Muscle of leg (tissue), 11 donors: ENCODE data around the gene FOXP4. TPM values are rescaled to one million over a fixed set of nuclear protein-coding genes. Genes with fewer than 3 reads are reported as not detected.

Source experiments
- DNase-seq: peaks from one replicate; pipeline ENCODE4 v3.0.0; 2013
- H3K27ac ChIP-seq: one replicate; pipeline ENCODE4 v1.5.1; 2013; ENCODE audit warnings: mild to moderate bottlenecking, low read length, control low read depth
- H3K27me3 ChIP-seq: one replicate; pipeline ENCODE4 v1.6.1; 2013; ENCODE audit warnings: low read length; ENCODE audit not compliant: control insufficient read depth, insufficient read depth
- H3K36me3 ChIP-seq: one replicate; pipeline ENCODE4 v1.6.1; 2013; ENCODE audit warnings: low read length; ENCODE audit not compliant: control insufficient read depth, insufficient read depth
- H3K4me1 ChIP-seq: one replicate; pipeline ENCODE4 v1.6.1; 2013; ENCODE audit warnings: low read length; ENCODE audit not compliant: control insufficient read depth, insufficient read depth
- H3K4me3 ChIP-seq: one replicate; pipeline ENCODE4 v1.5.1; 2013; ENCODE audit warnings: low read length, control low read depth
- H3K9me3 ChIP-seq: replicated peaks from 2 replicates; pipeline ENCODE4 v1.6.1; 2013; ENCODE audit warnings: low read depth, low read length; ENCODE audit not compliant: control insufficient read depth
- WGBS: methylation state at CpG from one replicate; pipeline ENCODE4 v1.1.5; 2013; ENCODE audit warnings: missing lambda C conversion rate; ENCODE audit not compliant: insufficient coverage; 5-methylcytosine and 5-hydroxymethylcytosine counted together
- polyA plus RNA-seq, 8 donors: library from polyadenylated mRNA; unstranded; fragments of 120-200 nt; gene quantifications; one replicate each; pipeline versions ENCODE4 v1.2.1 to v1.2.3, GENCODE V29; 2013; ENCODE audit warnings: inconsistent platforms in 1 of 8, low replicate concordance in 1 of 8; ENCODE audit not compliant: insufficient read length in 8 of 8, insufficient read depth in 1 of 8
- total RNA-seq: library from RNA; stranded (reverse); fragments of 120-200 nt; gene quantifications from one replicate; pipeline ENCODE4 v1.2.4, GENCODE V29; 2013

Gene FOXP4
- total and polyA plus RNA-seq, 9 donors: 3.0 to 25.7 (median 14.3) TPM

DNA sequence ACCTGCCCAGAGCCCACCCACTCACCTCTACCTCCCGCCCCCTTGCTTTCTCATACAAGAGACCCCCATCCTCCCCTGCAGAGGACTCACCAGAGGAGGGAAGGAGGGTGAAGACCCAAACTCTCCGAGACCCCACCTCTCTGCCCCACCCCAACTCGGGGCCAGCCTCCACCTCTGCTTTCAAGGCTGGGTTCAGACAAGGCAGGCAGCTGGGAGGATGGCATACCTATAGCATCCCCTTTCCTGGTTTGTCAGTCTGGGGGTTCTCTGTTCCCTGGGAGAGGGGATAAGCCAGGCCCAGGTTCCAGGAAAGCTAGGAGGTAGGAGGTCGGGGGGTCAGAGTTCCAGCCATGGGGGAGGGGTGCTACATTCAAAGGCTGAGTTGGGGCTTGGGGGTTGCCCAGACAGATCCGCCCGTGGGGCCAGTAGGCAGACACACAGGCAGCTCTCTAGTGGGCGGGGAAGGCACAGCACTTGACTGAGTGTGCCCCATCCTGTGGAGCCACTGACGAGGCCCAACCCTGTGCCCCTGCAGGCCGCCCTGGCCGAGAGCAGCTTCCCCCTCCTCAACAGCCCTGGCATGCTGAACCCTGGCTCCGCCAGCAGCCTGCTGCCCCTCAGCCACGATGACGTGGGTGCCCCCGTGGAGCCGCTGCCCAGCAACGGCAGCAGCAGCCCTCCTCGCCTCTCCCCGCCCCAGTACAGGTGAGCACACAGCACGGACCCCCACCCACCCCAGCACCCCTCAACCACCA is 51.2 kb downstream of the FOXP4 start:
- H3K27me3 ChIP-seq: no peaks in the 10 kb centered on the region
- peaks cover 43% of the 10 kb centered on the region for H3K36me3 ChIP-seq
- no peak overlapping the region for H3K4me3 ChIP-seq
- no peak overlapping the region for H3K27ac ChIP-seq
- 84% methylated on average over 12 of the region's 19 CpGs for WGBS
- DNase-seq: no peak
- H3K9me3 ChIP-seq: no peaks in the 10 kb centered on the region
- H3K4me1 ChIP-seq: no peaks in the 10 kb centered on the region

DNA sequence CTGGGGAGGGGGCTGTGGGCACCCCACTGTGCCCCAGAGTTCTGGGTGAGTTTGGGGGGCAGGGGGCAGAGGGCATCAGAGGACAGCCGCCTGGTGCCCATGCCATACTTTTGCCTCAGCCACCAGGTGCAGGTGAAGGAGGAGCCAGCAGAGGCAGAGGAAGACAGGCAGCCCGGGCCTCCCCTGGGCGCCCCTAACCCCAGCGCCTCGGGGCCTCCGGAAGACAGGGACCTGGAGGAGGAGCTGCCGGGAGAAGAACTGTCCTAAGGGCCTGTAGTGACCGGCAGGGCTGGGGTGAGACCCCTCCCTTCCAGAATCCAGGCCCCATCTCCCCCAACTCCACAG is 52.5 kb downstream of the FOXP4 start:
- WGBS: 81% methylated on average over 2 of the region's 8 CpGs
- H3K4me3 ChIP-seq: no peak overlapping the region
- H3K36me3 ChIP-seq: peaks cover 38% of the 10 kb centered on the region
- H3K4me1 ChIP-seq: peaks cover 7% of the 10 kb centered on the region
- no peak overlapping the region for H3K27ac ChIP-seq
- DNase-seq: no peak
- H3K27me3 ChIP-seq: no peaks in the 10 kb centered on the region
- no peaks in the 10 kb centered on the region for H3K9me3 ChIP-seq

DNA sequence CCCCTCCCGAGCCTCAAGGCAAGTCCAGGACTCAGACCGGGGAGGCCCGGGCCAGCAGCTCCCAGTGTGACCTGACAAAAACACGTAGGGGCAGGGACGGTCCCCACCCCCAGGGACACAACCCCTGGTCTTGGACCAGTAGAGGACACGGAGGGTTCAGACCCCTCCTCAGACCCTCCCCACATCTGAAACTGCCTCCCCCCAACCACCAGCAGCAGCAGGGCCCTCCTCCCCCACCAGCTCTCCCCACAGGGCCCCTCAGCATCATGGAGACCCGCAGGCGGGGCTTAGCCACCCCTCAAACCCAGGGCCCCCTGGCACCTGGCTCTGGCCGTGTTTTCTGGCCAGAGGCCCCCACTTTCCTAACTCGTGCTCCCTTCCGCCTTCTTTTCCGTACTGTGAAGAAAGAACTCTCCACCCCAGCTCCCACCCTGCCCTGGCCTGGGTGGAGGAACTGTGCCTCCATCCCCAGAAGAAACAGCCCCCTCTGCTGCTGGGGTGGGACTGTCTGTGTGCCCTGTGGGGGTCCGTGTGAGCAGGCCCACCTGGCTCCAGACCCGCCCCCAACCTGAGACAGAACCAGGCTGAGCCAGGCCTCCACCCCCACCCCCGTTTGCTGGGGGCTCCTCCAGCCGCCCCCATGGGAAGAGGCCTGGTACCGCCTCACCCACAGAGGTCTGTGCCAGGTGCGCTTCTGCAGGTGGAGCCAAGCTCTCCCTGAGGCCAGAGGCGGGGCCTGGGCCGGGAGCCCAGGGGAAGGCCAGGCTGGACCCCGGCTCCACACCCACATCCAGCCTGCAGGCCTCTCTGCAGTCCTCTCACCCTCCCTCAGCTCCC is 53.1 kb downstream of the FOXP4 start:
- DNase-seq: no peak
- Histone ChIP-seq H3K4me3 (no peak overlapping the region), H3K36me3 (peaks cover 33% of the 10 kb centered on the region), H3K4me1 (peaks cover 7% of the 10 kb centered on the region), H3K9me3 (no peaks in the 10 kb centered on the region), H3K27ac (no peak overlapping the region), H3K27me3 (no peaks in the 10 kb centered on the region)
- WGBS: 55% methylated on average over 11 of the region's 21 CpGs

DNA sequence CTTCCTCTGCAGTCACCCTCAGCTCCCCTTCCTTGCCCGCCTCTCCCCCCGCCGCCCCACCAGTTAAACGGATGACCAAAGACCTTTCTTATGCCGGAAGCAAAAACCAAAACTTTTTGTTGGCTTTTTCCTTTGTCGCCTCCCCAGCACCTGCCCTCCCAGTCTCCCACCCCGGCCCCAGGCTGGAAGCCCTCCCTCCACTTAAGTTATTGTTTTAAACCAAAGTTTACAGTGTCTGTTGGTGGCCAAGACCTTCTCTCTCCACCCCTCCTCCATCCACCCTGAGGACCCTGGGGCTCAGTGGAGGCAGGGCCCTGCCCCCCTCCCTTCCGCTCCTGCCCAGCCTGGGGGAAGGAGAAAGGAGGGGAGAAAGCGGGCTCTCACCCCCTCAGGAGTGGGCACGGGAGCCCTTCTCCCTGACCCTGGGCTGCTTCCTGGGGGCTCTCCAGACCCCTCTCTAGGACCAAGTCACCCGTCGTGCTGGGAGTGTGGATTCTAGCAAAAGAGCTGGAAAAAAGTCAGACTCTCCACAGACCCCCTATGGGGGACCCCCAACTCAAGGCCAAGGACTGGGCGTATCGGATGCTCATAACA is 53.8 kb downstream of the FOXP4 start:
- Histone ChIP-seq H3K27me3 (no peaks in the 10 kb centered on the region), H3K4me3 (no peak overlapping the region), H3K36me3 (peaks cover 26% of the 10 kb centered on the region), H3K4me1 (peaks cover 7% of the 10 kb centered on the region), H3K27ac (no peak overlapping the region), H3K9me3 (no peaks in the 10 kb centered on the region)
- DNase-seq: no peak
- WGBS: 53% methylated on average over 9 of the region's 14 CpGs

DNA sequence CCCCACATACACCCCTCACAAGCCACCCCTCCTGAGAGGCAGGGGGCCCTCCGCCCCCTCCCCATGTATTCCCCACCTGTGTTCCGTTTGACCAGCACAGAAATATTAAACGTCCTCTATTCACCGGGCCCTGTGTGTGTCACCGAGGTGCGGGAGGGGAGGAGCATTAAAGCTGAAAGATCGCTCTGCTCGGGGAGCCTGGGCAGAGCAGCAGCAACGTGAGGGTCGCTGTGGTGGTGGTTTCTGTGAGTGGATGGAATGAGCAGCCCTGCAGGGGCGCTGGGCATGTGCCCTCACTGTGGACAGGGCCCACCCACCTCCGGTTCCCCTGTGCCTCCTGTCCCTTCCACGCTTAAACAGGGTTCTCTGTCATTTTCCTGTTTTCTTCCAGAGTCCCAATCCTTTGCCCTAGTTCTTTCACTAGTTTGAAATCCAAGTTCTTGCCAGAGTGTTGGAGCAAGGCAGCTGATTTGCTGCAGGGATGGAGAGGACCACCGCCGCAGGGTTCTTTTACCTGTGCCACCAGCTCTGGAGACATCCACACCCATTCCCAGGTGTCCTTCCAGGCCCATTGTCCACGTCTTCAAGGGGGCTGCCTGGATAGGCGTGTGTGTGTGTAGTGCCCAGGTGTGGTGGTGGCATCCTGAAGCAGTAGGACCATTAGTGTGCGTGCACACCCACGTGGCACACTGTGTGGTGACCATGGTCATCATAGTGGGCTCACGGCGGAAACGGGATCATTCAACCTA is 54.5 kb downstream of the FOXP4 start:
- H3K27me3 ChIP-seq: no peaks in the 10 kb centered on the region
- no peak overlapping the region for H3K4me3 ChIP-seq
- H3K4me1 ChIP-seq: peaks cover 7% of the 10 kb centered on the region
- peaks cover 22% of the 10 kb centered on the region for H3K36me3 ChIP-seq
- H3K27ac ChIP-seq: no peak overlapping the region
- no peak for DNase-seq
- WGBS: 61% methylated on average over 13 of the region's 22 CpGs
- no peaks in the 10 kb centered on the region for H3K9me3 ChIP-seq

DNA sequence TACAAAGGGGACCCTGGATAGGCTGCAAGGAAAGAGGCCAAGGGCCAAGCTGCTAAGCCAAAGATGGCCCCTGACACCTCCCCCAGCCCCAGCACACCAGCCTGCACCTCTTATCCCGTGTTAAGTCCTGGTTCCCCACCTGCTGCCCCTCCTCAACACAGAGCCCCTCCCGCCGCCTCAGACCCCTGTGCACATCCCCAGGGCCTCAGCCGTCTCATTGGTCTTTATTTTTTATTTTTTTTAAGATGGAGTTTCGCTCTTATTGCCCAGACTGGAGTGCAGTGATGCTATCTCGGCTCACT is 55.0 kb downstream of the FOXP4 start:
- Histone ChIP-seq H3K4me3 (no peak overlapping the region), H3K27me3 (no peaks in the 10 kb centered on the region), H3K27ac (no peak overlapping the region), H3K4me1 (peaks cover 7% of the 10 kb centered on the region), H3K9me3 (no peaks in the 10 kb centered on the region), H3K36me3 (peaks cover 19% of the 10 kb centered on the region)
- DNase-seq: no peak
- WGBS: no CpG with 5 or more reads among the region's 6 CpGs

DNA sequence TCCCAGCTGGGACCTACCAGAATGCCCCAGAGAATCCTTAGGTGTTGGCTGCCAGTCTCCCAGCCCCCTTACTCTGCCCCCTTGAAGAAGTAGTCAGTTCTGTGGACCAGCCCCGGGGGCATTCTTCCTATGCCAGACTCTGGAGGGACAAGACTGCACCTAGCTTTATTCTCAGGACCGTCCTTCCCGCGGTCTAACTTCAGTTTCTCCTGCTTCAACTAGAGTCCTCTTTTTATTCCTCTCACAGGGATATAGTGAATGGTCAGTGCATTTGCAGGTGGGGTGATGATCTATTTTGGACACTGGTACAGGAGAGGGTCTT is 56.2 kb downstream of the FOXP4 start:
- no peak overlapping the region for H3K27ac ChIP-seq
- 60% methylated on average over 1 of the region's 4 CpGs for WGBS
- no peak overlapping the region for H3K4me3 ChIP-seq
- H3K27me3 ChIP-seq: no peaks in the 10 kb centered on the region
- H3K4me1 ChIP-seq: peaks cover 7% of the 10 kb centered on the region
- DNase-seq: no peak
- peaks cover 9% of the 10 kb centered on the region for H3K36me3 ChIP-seq
- H3K9me3 ChIP-seq: no peaks in the 10 kb centered on the region

DNA sequence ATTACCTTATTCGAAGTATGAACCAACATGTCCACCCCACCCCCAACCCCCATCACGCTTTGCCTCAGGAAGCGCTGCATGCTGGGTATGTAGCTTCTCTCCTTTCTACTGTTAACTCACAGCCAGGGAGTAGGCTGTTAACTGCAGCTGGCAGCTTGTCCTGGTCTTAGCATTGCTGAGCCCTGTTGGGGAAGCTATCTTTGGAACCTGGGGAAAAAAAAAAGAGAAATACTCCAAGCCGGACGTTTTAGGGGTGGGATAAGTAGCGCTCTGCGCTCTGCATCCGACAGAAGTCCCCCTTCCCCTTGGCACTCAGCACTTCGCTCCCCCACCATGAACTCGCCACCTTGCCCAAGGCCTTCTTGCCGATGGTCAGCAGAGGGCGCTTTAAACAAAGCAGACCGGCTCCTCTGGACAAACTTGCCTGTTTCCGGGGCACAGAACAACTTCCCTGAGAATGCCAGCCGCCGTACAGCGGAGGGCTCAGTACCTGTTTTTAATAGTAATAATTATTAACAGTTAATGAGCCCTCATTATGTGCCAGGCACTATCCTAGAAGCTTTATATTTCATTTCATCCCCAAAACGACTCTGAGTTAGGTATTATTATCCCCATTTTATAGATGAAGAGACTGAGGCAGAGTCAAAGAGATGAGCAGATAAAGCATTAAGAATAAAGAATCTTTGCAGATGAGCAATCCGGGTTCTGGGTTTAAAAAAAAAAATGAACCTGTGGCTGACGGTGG is 56.9 kb downstream of the FOXP4 start:
- Histone ChIP-seq H3K4me3 (peak overlapping the region; percentile 19), H3K4me1 (peaks cover 7% of the 10 kb centered on the region), H3K27me3 (no peaks in the 10 kb centered on the region), H3K27ac (no peak overlapping the region), H3K9me3 (no peaks in the 10 kb centered on the region), H3K36me3 (peaks cover 8% of the 10 kb centered on the region)
- WGBS: 8% methylated on average over 11 of the region's 20 CpGs
- peak; percentile 92 for DNase-seq

DNA sequence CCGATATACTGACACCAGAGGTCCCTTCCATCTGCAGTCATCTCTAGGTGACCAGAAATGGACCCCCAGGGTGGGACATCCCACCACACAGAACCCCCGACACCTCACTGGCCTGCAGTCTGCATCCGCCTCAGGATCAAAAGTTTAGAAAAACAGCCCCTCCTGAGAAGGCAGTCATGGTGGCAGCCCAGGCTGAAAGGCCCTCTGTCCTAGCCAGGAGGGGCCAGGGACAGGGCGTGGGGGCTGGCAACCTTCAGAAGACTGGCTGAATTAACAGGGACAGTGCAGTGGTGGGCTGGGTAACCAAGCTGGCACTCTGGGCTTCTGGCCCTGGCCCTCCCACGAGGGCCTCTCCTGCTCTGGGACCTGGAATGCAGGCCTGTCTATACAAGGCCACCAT is 57.8 kb downstream of the FOXP4 start:
- no peak for DNase-seq
- Histone ChIP-seq H3K27ac (no peak overlapping the region), H3K4me1 (peaks cover 7% of the 10 kb centered on the region), H3K9me3 (no peaks in the 10 kb centered on the region), H3K36me3 (peaks cover 4% of the 10 kb centered on the region), H3K27me3 (no peaks in the 10 kb centered on the region), H3K4me3 (no peak overlapping the region)
- WGBS: 87% methylated on average over 4 of the region's 5 CpGs
